OCI-M2 (cell line): ENCODE data around the gene VPS8.
"Not testable (repeated sequence)": the region's sequence is repeated elsewhere in the genome, so short reads cannot be mapped to it uniquely, and the experiment has no call there.

Experiments
- DNase-seq: peaks from one replicate; lab custom pipeline; 2025; ENCODE audit not compliant: unreplicated experiment; lab: John Stamatoyannopoulos, UW

The VPS8 gene

GRCh38 chr3:184914628-184915027, 102.7 kb downstream of the VPS8 start:
- no peak for DNase-seq

GRCh38 chr3:184918750-184919149, 106.8 kb downstream of the VPS8 start:
- no peak for DNase-seq

GRCh38 chr3:184919651-184920050, 107.7 kb downstream of the VPS8 start:
- no peak for DNase-seq

GRCh38 chr3:184924547-184924946, 112.6 kb downstream of the VPS8 start:
- no peak for DNase-seq

- no peak for DNase-seq
Observed at GRCh38 chr3:184927796-184928315, 115.9 kb downstream of the VPS8 start.

GRCh38 chr3:184932777-184933176, 120.8 kb downstream of the VPS8 start:
- no peak for DNase-seq

- DNase-seq: no peak
Observed at GRCh38 chr3:184937611-184938010, 125.6 kb downstream of the VPS8 start.

- DNase-seq: no peak
Observed at GRCh38 chr3:184941408-184941807, 129.4 kb downstream of the VPS8 start.

- DNase-seq: no peak
Observed at GRCh38 chr3:184942735-184943134, 130.8 kb downstream of the VPS8 start.

- no peak for DNase-seq
Observed at GRCh38 chr3:184944241-184944640, 132.3 kb downstream of the VPS8 start.

GRCh38 chr3:184945886-184946625, 134.1 kb downstream of the VPS8 start:
- DNase-seq: no peak

- DNase-seq: no peak
Observed at GRCh38 chr3:184946917-184947316, 135.0 kb downstream of the VPS8 start.

GRCh38 chr3:184949251-184949965, 137.4 kb downstream of the VPS8 start:
- DNase-seq: no peak

- DNase-seq: not testable (repeated sequence)
Observed at GRCh38 chr3:184950816-184951215, 138.8 kb downstream of the VPS8 start.

GRCh38 chr3:184952671-184953070, 140.7 kb downstream of the VPS8 start:
- no peak for DNase-seq

- peak; percentile 34 for DNase-seq
Observed at GRCh38 chr3:184953401-184953800, 141.4 kb downstream of the VPS8 start.

- no peak for DNase-seq
Observed at GRCh38 chr3:184954251-184954650, 142.3 kb downstream of the VPS8 start.

- not testable (repeated sequence) for DNase-seq
Observed at GRCh38 chr3:184954851-184955250, 142.9 kb downstream of the VPS8 start.

GRCh38 chr3:184965639-184966430, 153.9 kb downstream of the VPS8 start:
- no peak for DNase-seq

- no peak for DNase-seq
Observed at GRCh38 chr3:184968115-184968514, 156.1 kb downstream of the VPS8 start.

GRCh38 chr3:184970186-184970585, 158.2 kb downstream of the VPS8 start:
- no peak for DNase-seq
